Endodermal cell (in vitro differentiated cells): Measurements from ENCODE around the gene AKAP4. TPM values are rescaled to one million over a fixed set of nuclear protein-coding genes. Genes with fewer than 3 reads are reported as not detected.

Experiments used
- DNase-seq: peaks from one replicate; pipeline ENCODE4 v3.0.0-alpha.2; 2017
- H3K27ac ChIP-seq: 2 replicates; pipeline ENCODE4 v1.5.1; 2013; ENCODE audit warnings: mild to moderate bottlenecking, low read depth, low read length, moderate library complexity
- H3K27me3 ChIP-seq: 2 replicates; pipeline ENCODE4 v1.6.1; 2013; ENCODE audit warnings: mild to moderate bottlenecking, low read length, moderate library complexity; ENCODE audit not compliant: insufficient read depth, control insufficient read depth, poor library complexity, severe bottlenecking
- H3K36me3 ChIP-seq: 2 replicates; pipeline ENCODE4 v1.7.0; 2013; ENCODE audit warnings: mild to moderate bottlenecking, low read length, moderate library complexity; ENCODE audit not compliant: control insufficient read depth, insufficient read depth
- H3K4me1 ChIP-seq: one replicate; pipeline ENCODE4 v1.7.0; 2013; ENCODE audit warnings: low read length; ENCODE audit not compliant: control insufficient read depth, insufficient read depth
- H3K4me3 ChIP-seq: 2 replicates; pipeline ENCODE4 v1.5.1; 2013; ENCODE audit warnings: mild to moderate bottlenecking, low read length, moderate library complexity
- H3K9ac ChIP-seq: 2 replicates; pipeline ENCODE4 v1.6.1; 2013; ENCODE audit warnings: mild to moderate bottlenecking, low read length, moderate library complexity; ENCODE audit not compliant: poor library complexity, severe bottlenecking; ENCODE audit errors: extremely low read depth
- H3K9me3 ChIP-seq: 2 replicates; pipeline ENCODE4 v1.6.1; 2013; ENCODE audit warnings: mild to moderate bottlenecking, low read length, moderate library complexity; ENCODE audit not compliant: control insufficient read depth
- H3K27ac Mint-ChIP-seq: 2 replicates; pipeline ENCODE4 v1.8.0; 2020; ENCODE audit warnings: mixed read lengths
- H3K27me3 Mint-ChIP-seq: 2 replicates; pipeline ENCODE4 v1.8.0; 2021; ENCODE audit warnings: mild to moderate bottlenecking, mixed read lengths; ENCODE audit not compliant: insufficient read depth
- H3K36me3 Mint-ChIP-seq: 2 replicates; pipeline ENCODE4 v1.8.0; 2020; ENCODE audit warnings: low read depth, mixed read lengths
- H3K4me1 Mint-ChIP-seq: 2 replicates; pipeline ENCODE4 v1.8.0; 2020; ENCODE audit warnings: mixed read lengths
- H3K4me3 Mint-ChIP-seq: 2 replicates; pipeline ENCODE4 v1.8.0; 2020; ENCODE audit warnings: mild to moderate bottlenecking, moderate library complexity, mixed read lengths
- H3K9me3 Mint-ChIP-seq: 2 replicates; pipeline ENCODE4 v1.8.0; 2020; ENCODE audit warnings: mild to moderate bottlenecking, mixed read lengths
- WGBS, 2 experiments: methylation state at CpG; one replicate each; pipeline versions ENCODE4 v1.1.5 to v1.1.7; 2013; ENCODE audit warnings: missing lambda C conversion rate in 2 of 2, mixed read lengths in 1 of 2; ENCODE audit not compliant: insufficient coverage in 1 of 2, insufficient read length in 1 of 2; 5-methylcytosine and 5-hydroxymethylcytosine counted together
- long read RNA-seq, 4 experiments: library from polyadenylated mRNA in 2 of 4; library from RNA in 1 of 4; library from capped mRNA in 1 of 4; stranded (forward) in 3 of 4; unstranded in 1 of 4; transcript quantifications; one replicate each; pipeline ENCODE4 v2.0.0, GENCODE V29; 2020 to 2021; ENCODE audit warnings: inconsistent platforms in 1 of 4
- polyA plus RNA-seq, 2 experiments: library from polyadenylated mRNA; stranded (reverse); fragments of 50-300 nt; gene quantifications; one replicate each; pipeline ENCODE4 v1.2.3, GENCODE V29; 2013
- total RNA-seq, 2 donors: library from RNA; stranded (reverse); fragmentation: NEBNext Ultra II Directional in 1 of 2; extraction: Animal tissue kit (Norgen Biotek cat#: 25700) in 1 of 2; gene quantifications; 2 replicates in 1 of 2; 3 replicates in 1 of 2; pipeline ENCODE4 v1.2.1, GENCODE V29; 2021
- TF ChIP-seq, protein P1 (sequence below): fragments of 200-600 bp; sonication (generic); conservative IDR thresholded peaks from 2 replicates; pipeline ENCODE4 v1.5.0; 2021; ENCODE audit warnings: antibody characterized with exemption, mild to moderate bottlenecking

Gene AKAP4, protein sequence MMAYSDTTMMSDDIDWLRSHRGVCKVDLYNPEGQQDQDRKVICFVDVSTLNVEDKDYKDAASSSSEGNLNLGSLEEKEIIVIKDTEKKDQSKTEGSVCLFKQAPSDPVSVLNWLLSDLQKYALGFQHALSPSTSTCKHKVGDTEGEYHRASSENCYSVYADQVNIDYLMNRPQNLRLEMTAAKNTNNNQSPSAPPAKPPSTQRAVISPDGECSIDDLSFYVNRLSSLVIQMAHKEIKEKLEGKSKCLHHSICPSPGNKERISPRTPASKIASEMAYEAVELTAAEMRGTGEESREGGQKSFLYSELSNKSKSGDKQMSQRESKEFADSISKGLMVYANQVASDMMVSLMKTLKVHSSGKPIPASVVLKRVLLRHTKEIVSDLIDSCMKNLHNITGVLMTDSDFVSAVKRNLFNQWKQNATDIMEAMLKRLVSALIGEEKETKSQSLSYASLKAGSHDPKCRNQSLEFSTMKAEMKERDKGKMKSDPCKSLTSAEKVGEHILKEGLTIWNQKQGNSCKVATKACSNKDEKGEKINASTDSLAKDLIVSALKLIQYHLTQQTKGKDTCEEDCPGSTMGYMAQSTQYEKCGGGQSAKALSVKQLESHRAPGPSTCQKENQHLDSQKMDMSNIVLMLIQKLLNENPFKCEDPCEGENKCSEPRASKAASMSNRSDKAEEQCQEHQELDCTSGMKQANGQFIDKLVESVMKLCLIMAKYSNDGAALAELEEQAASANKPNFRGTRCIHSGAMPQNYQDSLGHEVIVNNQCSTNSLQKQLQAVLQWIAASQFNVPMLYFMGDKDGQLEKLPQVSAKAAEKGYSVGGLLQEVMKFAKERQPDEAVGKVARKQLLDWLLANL
- total RNA-seq = not detected
- 0.07 TPM for polyA plus RNA-seq (2013, experiment 1 of 2)
- polyA plus RNA-seq (2013, experiment 2 of 2) = 0.33 TPM
- long read RNA-seq, experiment 1 = 0 reads
- long read RNA-seq, experiment 2 = 0 reads
- long read RNA-seq, experiment 3 = 0 reads
- long read RNA-seq, experiment 4, partial matches to known transcripts = 0 of 1 reads
- long read RNA-seq, experiment 4, other reads (novel, unspliced or antisense) = 0 of 1 reads

DNA sequence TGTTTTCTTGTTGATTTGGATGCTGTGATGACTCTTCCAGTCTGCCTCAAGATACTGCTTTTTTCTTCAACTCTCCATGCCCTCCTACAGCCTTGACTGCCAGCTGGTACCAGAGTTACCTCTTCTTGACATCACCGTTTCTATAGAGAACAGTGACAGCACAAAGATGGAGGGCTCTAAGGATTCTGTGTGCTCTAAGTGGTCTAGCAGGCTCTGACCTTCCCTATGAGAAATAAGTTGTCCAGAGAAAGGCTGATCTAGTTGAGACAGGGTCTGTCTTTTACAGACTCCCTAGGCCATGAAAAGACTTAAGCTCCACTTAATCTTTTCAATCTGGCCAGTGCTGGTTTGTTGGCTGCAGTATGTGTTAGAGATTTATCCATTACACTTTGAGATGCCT lies at the start of gene AKAP4:
AKAP4 (minus strand) TSS at position 101 of the 400 bp plus-strand sequence. CDS start 118 bp downstream, outside the sequence.
- peaks cover 2% of the 10 kb centered on the region for H3K36me3 Mint-ChIP-seq
- H3K9me3 Mint-ChIP-seq = peaks cover 40% of the 10 kb centered on the region

DNA sequence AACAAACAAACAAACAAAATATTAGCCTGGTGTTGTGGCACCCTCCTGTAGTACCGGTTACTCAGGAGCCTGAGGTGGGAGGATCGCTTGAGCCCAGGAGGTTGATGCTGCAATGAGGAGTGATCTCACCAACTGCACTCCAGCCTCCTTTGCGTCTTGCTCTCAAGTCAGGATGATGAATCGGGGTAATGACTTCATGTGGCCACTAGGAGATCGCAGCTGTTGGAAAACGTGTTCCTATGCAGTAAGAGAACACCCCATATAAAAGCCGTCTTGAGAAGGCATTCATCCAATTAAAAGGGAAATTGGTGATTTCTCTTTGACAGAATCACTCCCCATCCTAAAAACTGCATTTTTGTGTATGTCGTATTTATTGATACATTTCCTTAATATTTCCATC lies 10.7 kb upstream of the AKAP4 start:
- DNase-seq = peak; percentile 67
- Histone ChIP-seq H3K4me1 (no peaks in the 10 kb centered on the region), H3K4me3 (no peak overlapping the region), H3K27ac (no peak overlapping the region), H3K9me3 (no peaks in the 10 kb centered on the region), H3K36me3 (no peaks in the 10 kb centered on the region), H3K9ac (no peak overlapping the region), H3K27me3 (no peaks in the 10 kb centered on the region)
- WGBS, 2 experiments = 56 to 67% methylated on average over 1 to 7 of the region's 8 CpGs
- no peaks in the 10 kb centered on the region for H3K36me3 Mint-ChIP-seq
- peaks cover 2% of the 10 kb centered on the region for H3K27me3 Mint-ChIP-seq
- no peak overlapping the region for H3K4me3 Mint-ChIP-seq
- H3K27ac Mint-ChIP-seq = no peak overlapping the region
- H3K9me3 Mint-ChIP-seq = peaks cover 28% of the 10 kb centered on the region
- H3K4me1 Mint-ChIP-seq = no peaks in the 10 kb centered on the region
- TF ChIP-seq, protein P1, sequence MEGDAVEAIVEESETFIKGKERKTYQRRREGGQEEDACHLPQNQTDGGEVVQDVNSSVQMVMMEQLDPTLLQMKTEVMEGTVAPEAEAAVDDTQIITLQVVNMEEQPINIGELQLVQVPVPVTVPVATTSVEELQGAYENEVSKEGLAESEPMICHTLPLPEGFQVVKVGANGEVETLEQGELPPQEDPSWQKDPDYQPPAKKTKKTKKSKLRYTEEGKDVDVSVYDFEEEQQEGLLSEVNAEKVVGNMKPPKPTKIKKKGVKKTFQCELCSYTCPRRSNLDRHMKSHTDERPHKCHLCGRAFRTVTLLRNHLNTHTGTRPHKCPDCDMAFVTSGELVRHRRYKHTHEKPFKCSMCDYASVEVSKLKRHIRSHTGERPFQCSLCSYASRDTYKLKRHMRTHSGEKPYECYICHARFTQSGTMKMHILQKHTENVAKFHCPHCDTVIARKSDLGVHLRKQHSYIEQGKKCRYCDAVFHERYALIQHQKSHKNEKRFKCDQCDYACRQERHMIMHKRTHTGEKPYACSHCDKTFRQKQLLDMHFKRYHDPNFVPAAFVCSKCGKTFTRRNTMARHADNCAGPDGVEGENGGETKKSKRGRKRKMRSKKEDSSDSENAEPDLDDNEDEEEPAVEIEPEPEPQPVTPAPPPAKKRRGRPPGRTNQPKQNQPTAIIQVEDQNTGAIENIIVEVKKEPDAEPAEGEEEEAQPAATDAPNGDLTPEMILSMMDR = peak; percentile 68

More for the DNA sequence above, at the start of gene AKAP4:
- TF ChIP-seq, protein P1 = no peak
- no peaks in the 10 kb centered on the region for H3K4me1 ChIP-seq
- Mint-ChIP-seq H3K4me3 (no peak within 1 kb of the TSS), H3K4me1 (peaks cover 8% of the 10 kb centered on the region), H3K27ac (no peak within 1 kb of the TSS), H3K27me3 (no peaks in the 10 kb centered on the region)
- H3K4me3 ChIP-seq = no peak within 1 kb of the TSS
- H3K36me3 ChIP-seq = no peaks in the 10 kb centered on the region
- H3K27me3 ChIP-seq = no peaks in the 10 kb centered on the region
- no peak within 1 kb of the TSS for H3K9ac ChIP-seq
- no peaks in the 10 kb centered on the region for H3K9me3 ChIP-seq
- WGBS, 2 experiments = 100% methylated on average over 1 of the region's 1 CpG; no CpG with 5 or more reads in 1 of the 2 experiments
- H3K27ac ChIP-seq = no peak within 1 kb of the TSS
- DNase-seq = no peak

DNA sequence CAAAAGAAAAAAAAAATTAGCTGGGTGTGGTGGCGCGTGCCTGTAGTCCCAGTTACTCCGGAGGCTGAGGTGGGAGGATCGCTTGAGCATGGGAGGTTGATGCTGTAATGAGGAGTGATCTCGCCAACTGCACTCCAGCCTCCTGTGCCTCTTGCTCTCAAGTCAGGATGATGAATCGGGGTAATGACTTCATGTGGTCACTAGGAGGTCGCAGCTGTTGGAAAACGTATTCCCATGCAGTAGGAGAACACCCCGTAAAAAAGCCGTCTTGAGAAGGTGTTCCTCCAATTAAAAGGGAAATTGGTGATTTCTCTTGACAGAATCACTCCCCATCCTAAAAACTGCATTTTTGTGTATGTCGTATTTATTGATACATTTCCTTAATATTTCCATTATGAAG lies 5.9 kb upstream of the AKAP4 start:
- DNase-seq = peak; percentile 48
- 94 to 100% methylated on average over 2 to 9 of the region's 11 CpGs for WGBS, 2 experiments

More for the DNA sequence above, 5.9 kb upstream of the AKAP4 start:
- H3K4me1 ChIP-seq = no peaks in the 10 kb centered on the region
- no peak overlapping the region for H3K27ac Mint-ChIP-seq
- H3K9me3 ChIP-seq = no peaks in the 10 kb centered on the region
- no peak overlapping the region for H3K4me3 ChIP-seq
- no peak overlapping the region for H3K27ac ChIP-seq
- TF ChIP-seq, protein P1 = peak; percentile 59
- no peak overlapping the region for H3K9ac ChIP-seq
- H3K4me1 Mint-ChIP-seq = peaks cover 8% of the 10 kb centered on the region
- no peak overlapping the region for H3K4me3 Mint-ChIP-seq
- no peaks in the 10 kb centered on the region for H3K27me3 ChIP-seq
- H3K27me3 Mint-ChIP-seq = peaks cover 2% of the 10 kb centered on the region
- H3K9me3 Mint-ChIP-seq = peaks cover 32% of the 10 kb centered on the region
- no peaks in the 10 kb centered on the region for H3K36me3 ChIP-seq
- peaks cover 2% of the 10 kb centered on the region for H3K36me3 Mint-ChIP-seq
